Neuronal stem cell (in vitro differentiated cells): ENCODE measurements around the gene FAM3B.
"Not testable (repeated sequence)": the region's sequence is repeated elsewhere in the genome, so short reads cannot be mapped to it uniquely, and the experiment has no call there.

Source experiments
- DNase-seq: peaks from one replicate; pipeline ENCODE4 v3.0.0-alpha.2; 2013; ENCODE audit warnings: low spot score
- H2AFZ ChIP-seq: one replicate; pipeline ENCODE4 v1.6.1; 2013; ENCODE audit warnings: mild to moderate bottlenecking, low read length, inconsistent platforms
- H2AK5ac ChIP-seq: 2 replicates; pipeline ENCODE4 v1.6.1; 2013; ENCODE audit warnings: low read depth, mild to moderate bottlenecking, inconsistent platforms, low read length, moderate library complexity, mixed read lengths
- H2BK120ac ChIP-seq: 2 replicates; pipeline ENCODE4 v1.6.1; 2013; ENCODE audit warnings: low read depth, mild to moderate bottlenecking, inconsistent platforms, low read length, moderate library complexity, mixed read lengths
- H2BK12ac ChIP-seq: one replicate; pipeline ENCODE4 v1.6.1; 2013; ENCODE audit warnings: low read length, inconsistent platforms
- H2BK15ac ChIP-seq: 2 replicates; pipeline ENCODE4 v1.6.1; 2013; ENCODE audit warnings: mild to moderate bottlenecking, low read length, inconsistent platforms, mixed read lengths
- H2BK5ac ChIP-seq: one replicate; pipeline ENCODE4 v1.6.1; 2013; ENCODE audit warnings: inconsistent platforms, mild to moderate bottlenecking, low read length, moderate library complexity
- H3K14ac ChIP-seq: one replicate; pipeline ENCODE4 v1.6.1; 2013; ENCODE audit warnings: low read length, inconsistent platforms
- H3K18ac ChIP-seq: 2 replicates; pipeline ENCODE4 v1.6.1; 2013; ENCODE audit warnings: low read length, inconsistent platforms
- H3K23ac ChIP-seq: 2 replicates; pipeline ENCODE4 v1.6.1; 2013; ENCODE audit warnings: low read depth, mild to moderate bottlenecking, mixed read lengths, low read length, inconsistent platforms; ENCODE audit not compliant: poor library complexity
- H3K27ac ChIP-seq: replicated peaks from 3 replicates; pipeline ENCODE4 v1.5.1; 2013; ENCODE audit warnings: low read length, inconsistent platforms
- H3K27me3 ChIP-seq, 3 experiments: 2 replicates each; pipeline ENCODE4 v1.6.1; 2013; ENCODE audit warnings: low read length in 3 of 3, mild to moderate bottlenecking in 2 of 3, inconsistent platforms in 1 of 3, low read depth in 1 of 3, mixed read lengths in 1 of 3, moderate library complexity in 1 of 3; ENCODE audit not compliant: control insufficient read depth in 3 of 3, insufficient read depth in 3 of 3
- H3K36me3 ChIP-seq, 2 donors: replicated peaks in 1 of 2; 2 replicates each; pipeline ENCODE4 v1.6.1; 2013; ENCODE audit warnings: low read length in 2 of 2; ENCODE audit not compliant: control insufficient read depth in 2 of 2, insufficient read depth in 2 of 2
- H3K4ac ChIP-seq: 2 replicates; pipeline ENCODE4 v1.6.1; 2013; ENCODE audit warnings: inconsistent platforms, mild to moderate bottlenecking, low read length, moderate library complexity
- H3K4me1 ChIP-seq, 2 donors: 1 replicate in 1 of 2; 2 replicates in 1 of 2; pipeline ENCODE4 v1.6.1; 2013; ENCODE audit warnings: low read length in 2 of 2, low read depth in 1 of 2; ENCODE audit not compliant: control insufficient read depth in 2 of 2, insufficient read depth in 1 of 2
- H3K4me2 ChIP-seq: one replicate; pipeline ENCODE4 v1.6.1; 2013; ENCODE audit warnings: mild to moderate bottlenecking, low read length, inconsistent platforms; ENCODE audit not compliant: insufficient read depth, poor library complexity, severe bottlenecking
- H3K4me3 ChIP-seq, 2 donors: 2 replicates each; pipeline ENCODE4 v1.5.1; 2013; ENCODE audit warnings: low read length in 2 of 2, mild to moderate bottlenecking in 2 of 2, inconsistent platforms in 1 of 2, moderate library complexity in 1 of 2
- H3K79me1 ChIP-seq: one replicate; pipeline ENCODE4 v1.6.1; 2013; ENCODE audit warnings: low read depth, mild to moderate bottlenecking, inconsistent platforms, low read length, moderate library complexity
- H3K9ac ChIP-seq: one replicate; pipeline ENCODE4 v1.6.1; 2013; ENCODE audit warnings: mild to moderate bottlenecking, low read depth, low read length, inconsistent platforms; ENCODE audit not compliant: poor library complexity
- H3K9me3 ChIP-seq, 2 donors: replicated peaks in 1 of 2; 2 replicates each; pipeline versions ENCODE3 to v1.6.1; 2013; ENCODE audit warnings: low read length in 2 of 2, mild to moderate bottlenecking in 2 of 2, inconsistent platforms in 1 of 2, low read depth in 1 of 2, mixed read lengths in 1 of 2, moderate library complexity in 1 of 2; ENCODE audit not compliant: control insufficient read depth in 2 of 2, insufficient read depth in 1 of 2
- H4K8ac ChIP-seq: one replicate; pipeline ENCODE4 v1.6.1; 2013; ENCODE audit warnings: low read depth, mild to moderate bottlenecking, inconsistent platforms, low read length, moderate library complexity
- H4K91ac ChIP-seq: one replicate; pipeline ENCODE4 v1.6.1; 2013; ENCODE audit warnings: low read length, low read depth, mild to moderate bottlenecking, inconsistent platforms; ENCODE audit not compliant: poor library complexity
- WGBS, 2 donors: extraction: QIAGEN DNeasy Blood & Tissue Kit; methylation state at CpG; one replicate each; pipeline ENCODE4 v1.1.7; 2013; ENCODE audit warnings: missing lambda C conversion rate in 2 of 2, mixed read lengths in 1 of 2; ENCODE audit not compliant: insufficient read length in 2 of 2, insufficient replicate concordance in 1 of 2; ENCODE audit errors: extremely low coverage in 2 of 2; 5-methylcytosine and 5-hydroxymethylcytosine counted together

FAM3B gene

DNA sequence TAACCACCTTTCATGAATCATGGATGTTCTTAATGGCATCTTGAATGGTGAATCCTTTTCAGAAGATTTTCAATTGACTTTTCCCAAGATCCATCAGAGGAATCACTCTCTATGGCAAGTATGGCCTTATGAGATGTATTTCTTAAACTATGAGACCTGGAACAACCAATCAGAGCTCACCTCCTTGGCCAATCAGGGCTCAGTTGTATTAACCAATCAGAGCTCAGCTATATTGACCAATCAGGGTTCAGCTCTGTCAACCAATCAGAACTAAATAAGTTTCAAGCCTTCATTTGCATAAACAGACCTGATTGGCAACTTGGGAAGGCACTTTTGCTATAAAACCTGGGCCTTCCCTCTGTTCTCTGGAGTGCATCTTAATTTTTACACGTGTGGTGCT is 13.6 kb upstream of the FAM3B start:
- Histone ChIP-seq H4K8ac (no peak overlapping the region), H3K18ac (no peak overlapping the region), H3K27ac (no peak overlapping the region), H2AK5ac (no peak overlapping the region), H2BK5ac (no peak overlapping the region), H2BK120ac (no peak overlapping the region), H3K4me3 (no peak overlapping the region), H3K9ac (no peak overlapping the region), H3K4me2 (no peak overlapping the region), H3K4ac (no peak overlapping the region), H3K79me1 (no peaks in the 10 kb centered on the region), H3K4me1 (no peaks in the 10 kb centered on the region), H3K27me3 (no peaks in the 10 kb centered on the region), H3K14ac (no peak overlapping the region), H4K91ac (no peak overlapping the region), H3K9me3 (peaks cover 0 to 4% of the 10 kb centered on the region in 2 donors), H2BK12ac (no peak overlapping the region), H3K36me3 (no peaks in the 10 kb centered on the region), H3K23ac (no peak overlapping the region), H2BK15ac (no peak overlapping the region), H2AFZ (no peak overlapping the region)
- no peak for DNase-seq
- WGBS, 2 donors: no CpG with 5 or more reads among the region's 1 CpG

DNA sequence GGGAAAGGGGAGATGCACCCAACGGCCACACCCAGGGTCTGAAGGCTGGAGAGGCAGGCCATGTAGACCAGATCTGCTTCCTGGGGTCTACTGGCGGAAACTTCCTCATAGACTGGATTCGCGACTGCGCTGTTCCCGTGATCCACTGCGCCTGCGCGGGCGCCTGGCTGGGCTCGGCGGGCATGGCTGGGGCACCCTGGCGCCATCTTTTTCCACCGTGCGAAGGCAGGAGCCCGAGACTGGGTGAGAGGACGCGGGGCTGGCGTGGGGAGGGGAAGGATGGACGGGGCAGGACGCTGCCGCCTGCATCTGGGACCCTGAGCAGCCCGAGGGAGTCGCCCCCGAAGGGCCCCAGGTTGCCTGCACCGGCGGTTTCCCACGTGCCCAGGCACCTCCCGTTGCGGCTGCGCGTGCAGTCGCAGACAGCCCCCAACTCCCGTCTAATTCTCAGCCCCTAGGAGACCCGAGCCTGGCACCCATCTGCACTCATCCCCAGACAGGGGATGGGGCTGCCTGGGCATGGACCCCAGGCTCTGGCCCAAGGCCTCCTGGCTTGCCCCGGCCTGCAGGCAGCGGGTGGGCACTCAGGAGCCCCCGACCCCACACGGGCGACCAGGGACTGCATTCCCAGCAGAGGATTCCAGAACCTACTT is 12.4 kb upstream of the FAM3B start:
- Histone ChIP-seq H3K18ac (peak overlapping the region; percentile 57), H3K27ac (no peak overlapping the region), H3K4me1 (no peaks in the 10 kb centered on the region), H2BK15ac (no peak overlapping the region), H3K9ac (peak overlapping the region; percentile 44), H2AK5ac (no peak overlapping the region), H3K4ac (no peak overlapping the region), H2BK12ac (no peak overlapping the region), H3K9me3 (peaks cover 0 to 4% of the 10 kb centered on the region in 2 donors), H2BK5ac (no peak overlapping the region), H2AFZ (no peak overlapping the region), H3K4me3 (no peak overlapping the region), H3K4me2 (no peak overlapping the region), H4K8ac (no peak overlapping the region), H3K36me3 (no peaks in the 10 kb centered on the region), H3K23ac (peak overlapping the region; percentile 80), H3K14ac (peak overlapping the region; percentile 47), H3K79me1 (no peaks in the 10 kb centered on the region), H4K91ac (no peak overlapping the region), H2BK120ac (no peak overlapping the region), H3K27me3 (no peaks in the 10 kb centered on the region)
- DNase-seq: no peak
- no CpG with 5 or more reads among the region's 40 CpGs for WGBS, 2 donors

DNA sequence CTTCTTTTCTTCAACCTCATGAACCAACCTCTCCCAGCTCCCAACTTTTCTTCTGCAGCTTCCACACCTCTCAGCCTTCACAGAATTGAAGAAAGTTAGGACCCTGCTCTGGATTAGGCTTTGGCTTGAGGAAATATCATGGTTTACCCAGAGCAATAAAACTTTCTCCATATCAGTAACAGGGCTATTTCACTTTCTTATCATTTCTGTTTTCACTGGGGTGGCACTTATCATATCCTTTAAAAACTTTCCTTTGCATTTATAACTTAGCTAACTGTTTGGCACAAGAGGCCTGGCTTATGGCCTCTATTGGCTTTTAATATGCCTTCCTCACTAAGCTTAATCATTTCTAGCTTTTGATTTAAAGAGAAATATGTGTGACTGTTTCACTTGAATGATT is 9.4 kb upstream of the FAM3B start:
- DNase-seq: no peak
- no peak overlapping the region for H2BK12ac ChIP-seq
- H3K36me3 ChIP-seq: no peaks in the 10 kb centered on the region
- no peak overlapping the region for H3K27ac ChIP-seq
- H3K9me3 ChIP-seq: peaks cover 0 to 4% of the 10 kb centered on the region in 2 donors
- no peak overlapping the region for H3K4ac ChIP-seq
- no peak overlapping the region for H2BK15ac ChIP-seq
- H3K9ac ChIP-seq: no peak overlapping the region
- H3K23ac ChIP-seq: no peak overlapping the region
- no peak overlapping the region for H3K14ac ChIP-seq
- H3K4me1 ChIP-seq: no peaks in the 10 kb centered on the region
- no peak overlapping the region for H2BK5ac ChIP-seq
- no peak overlapping the region for H3K18ac ChIP-seq
- no peak overlapping the region for H2BK120ac ChIP-seq
- no peaks in the 10 kb centered on the region for H3K79me1 ChIP-seq
- H2AK5ac ChIP-seq: no peak overlapping the region
- H4K8ac ChIP-seq: no peak overlapping the region
- H3K27me3 ChIP-seq: no peaks in the 10 kb centered on the region
- no peak overlapping the region for H3K4me2 ChIP-seq
- no peak overlapping the region for H3K4me3 ChIP-seq
- no peak overlapping the region for H4K91ac ChIP-seq
- no peak overlapping the region for H2AFZ ChIP-seq

DNA sequence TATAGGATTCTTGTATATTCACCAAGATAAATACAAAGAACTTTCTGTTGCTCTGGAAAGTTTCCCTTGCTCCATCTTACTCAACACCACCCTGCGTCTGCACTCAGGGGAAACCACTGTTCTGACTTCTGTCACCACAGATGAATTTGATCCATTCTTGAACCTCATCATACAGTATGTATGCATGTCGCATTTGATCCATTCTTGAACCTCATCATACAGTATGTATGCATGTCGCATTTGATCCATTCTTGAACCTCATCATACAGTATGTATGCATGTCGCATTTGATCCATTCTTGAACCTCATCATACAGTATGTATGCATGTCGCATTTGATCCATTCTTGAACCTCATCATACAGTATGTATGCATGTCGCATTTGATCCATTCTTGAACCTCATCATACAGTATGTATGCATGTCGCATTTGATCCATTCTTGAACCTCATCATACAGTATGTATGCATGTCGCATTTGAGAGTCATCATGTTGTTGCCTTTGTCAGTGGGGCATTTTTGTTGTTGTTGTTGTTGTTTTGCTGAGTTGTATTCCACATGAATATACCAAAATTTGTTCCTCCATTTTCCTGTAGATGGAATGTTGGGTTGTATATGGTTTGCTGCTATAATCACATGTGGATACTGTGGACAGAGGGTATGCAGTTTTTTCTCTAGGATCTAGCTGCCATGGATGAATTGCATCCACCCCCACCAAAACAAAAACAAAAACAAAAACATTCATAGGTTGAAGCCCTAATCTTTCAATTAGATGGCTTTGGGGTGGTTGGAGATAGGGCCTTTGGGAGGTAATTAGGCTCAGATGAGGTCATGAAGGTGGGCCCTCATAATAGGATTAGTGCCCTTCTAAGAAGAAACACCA is 3.1 kb upstream of the FAM3B start:
- WGBS, 2 donors: no CpG with 5 or more reads among the region's 8 CpGs
- peaks cover 2 to 40% (median 23%) of the 10 kb centered on the region in 3 experiments for H3K27me3 ChIP-seq
- not testable (repeated sequence) for H2BK5ac ChIP-seq

More for the DNA sequence above, 3.1 kb upstream of the FAM3B start:
- not testable (repeated sequence) for H4K8ac ChIP-seq, H3K9ac ChIP-seq, H3K4me2 ChIP-seq, H3K9me3 ChIP-seq, H3K4me3 ChIP-seq, H2AK5ac ChIP-seq, H3K23ac ChIP-seq, H2BK12ac ChIP-seq, H3K27ac ChIP-seq, H3K14ac ChIP-seq, H3K79me1 ChIP-seq, H2BK120ac ChIP-seq, H4K91ac ChIP-seq, H2BK15ac ChIP-seq, H3K4me1 ChIP-seq, H3K18ac ChIP-seq, DNase-seq, H3K4ac ChIP-seq, H3K36me3 ChIP-seq, H2AFZ ChIP-seq
